Duodenal mucosa (tissue), 2 donors: ENCODE measurements around the gene TBL3.

ENCODE experiments used
- H3K27ac ChIP-seq: one replicate; pipeline ENCODE4 v1.7.0; 2013; ENCODE audit warnings: low read depth, low read length
- H3K27me3 ChIP-seq, 2 donors: one replicate each; pipeline ENCODE4 v1.7.0; 2013; ENCODE audit warnings: low read length in 2 of 2, control low read depth in 1 of 2; ENCODE audit not compliant: insufficient read depth in 2 of 2, control insufficient read depth in 1 of 2
- H3K36me3 ChIP-seq, 2 donors: one replicate each; pipeline ENCODE4 v1.7.0; 2013; ENCODE audit warnings: low read length in 2 of 2, control low read depth in 1 of 2; ENCODE audit not compliant: insufficient read depth in 2 of 2, control insufficient read depth in 1 of 2
- H3K4me1 ChIP-seq, 2 donors: one replicate each; pipeline ENCODE4 v1.7.0; 2013; ENCODE audit warnings: low read length in 2 of 2, control low read depth in 1 of 2; ENCODE audit not compliant: insufficient read depth in 2 of 2, control insufficient read depth in 1 of 2
- H3K4me3 ChIP-seq, 2 donors: one replicate each; pipeline ENCODE4 v1.7.0; 2013; ENCODE audit warnings: low read length in 2 of 2, low read depth in 1 of 2
- H3K9ac ChIP-seq, 2 donors: one replicate each; pipeline ENCODE4 v1.7.0; 2013; ENCODE audit warnings: low read length in 2 of 2, low read depth in 1 of 2
- H3K9me3 ChIP-seq, 2 donors: one replicate each; pipeline ENCODE4 v1.7.0; 2013; ENCODE audit warnings: low read length in 2 of 2, control low read depth in 1 of 2; ENCODE audit not compliant: control insufficient read depth in 1 of 2

TBL3 gene

DNA sequence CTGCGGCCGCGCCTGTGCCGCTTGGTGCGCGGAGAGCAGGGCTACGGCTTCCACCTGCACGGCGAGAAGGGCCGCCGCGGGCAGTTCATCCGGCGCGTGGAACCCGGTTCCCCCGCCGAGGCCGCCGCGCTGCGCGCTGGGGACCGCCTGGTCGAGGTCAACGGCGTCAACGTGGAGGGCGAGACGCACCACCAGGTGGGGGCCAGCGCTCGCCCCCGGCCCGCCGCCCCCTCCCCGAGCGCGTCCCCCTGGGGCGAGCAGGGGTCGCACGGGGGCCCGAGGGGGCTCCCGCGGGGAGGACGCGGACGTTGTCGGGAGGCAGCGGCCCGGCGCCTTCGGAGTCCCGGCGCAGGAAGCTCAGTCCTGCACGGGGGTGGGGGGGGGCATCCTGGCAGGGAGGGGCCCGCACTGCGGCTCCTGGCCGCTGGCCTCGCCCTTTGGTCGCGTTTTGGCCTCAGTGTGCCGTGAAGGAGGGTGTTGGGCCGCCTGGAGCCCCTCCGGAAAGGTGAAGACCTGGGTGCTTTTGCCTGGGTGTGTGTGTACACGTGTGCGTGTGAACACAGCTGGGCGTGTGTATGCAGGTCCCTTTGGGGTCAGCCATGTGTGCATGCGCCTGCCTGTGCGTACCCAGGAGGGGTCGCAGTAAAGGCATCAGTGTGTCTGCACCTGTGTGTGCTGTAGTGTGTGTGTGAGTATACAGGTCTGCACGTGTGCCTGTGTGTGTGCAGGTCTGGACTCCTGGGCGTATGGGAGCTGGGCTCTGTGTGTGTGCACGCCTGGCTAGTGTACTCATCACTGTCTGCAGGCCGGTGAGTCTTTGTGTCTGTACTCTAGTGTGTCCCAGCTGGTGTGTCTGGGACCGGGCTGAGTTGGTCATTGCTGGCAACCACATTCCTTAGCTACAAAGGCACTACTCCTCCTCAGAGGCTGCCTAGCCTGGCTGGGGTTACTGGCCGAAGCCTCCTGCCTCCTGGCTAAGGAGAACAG lies 55.5 kb downstream of the TBL3 start:
- Histone ChIP-seq H3K9me3 (no peaks in the 10 kb centered on the region), H3K27ac (no peak overlapping the region), H3K36me3 (no peaks in the 10 kb centered on the region), H3K4me3 (peak overlapping the region; percentile 42 to 80), H3K4me1 (peaks cover 10 to 34% of the 10 kb centered on the region in 2 donors), H3K27me3 (peaks cover 0 to 2% of the 10 kb centered on the region in 2 donors), H3K9ac (peak overlapping the region; percentile 18 to 43)

DNA sequence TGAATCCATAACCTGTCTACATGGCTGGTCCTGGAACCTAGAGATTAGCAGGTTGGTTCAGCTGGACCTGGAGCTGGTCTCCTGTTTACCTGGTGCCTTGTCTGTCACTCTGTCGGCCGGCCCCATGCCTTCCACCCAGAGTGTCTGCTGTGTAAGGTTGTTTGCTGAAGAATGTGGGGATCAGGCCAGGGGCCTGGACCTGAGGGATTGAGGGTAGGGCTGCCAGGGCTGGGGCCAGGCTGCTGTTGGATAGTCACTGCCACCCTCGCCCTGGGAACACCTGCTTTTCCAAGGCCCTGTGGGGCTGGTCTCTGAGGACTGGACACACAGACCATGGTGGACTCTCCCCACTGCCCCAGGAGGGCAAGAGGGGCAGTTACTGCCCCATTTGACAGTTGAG lies 56.3 kb downstream of the TBL3 start:
- Histone ChIP-seq H3K27ac (no peak overlapping the region), H3K4me1 (peaks cover 4 to 27% of the 10 kb centered on the region in 2 donors), H3K9ac (peak overlapping the region; percentile 10 to 43), H3K27me3 (no peaks in the 10 kb centered on the region), H3K9me3 (no peaks in the 10 kb centered on the region), H3K36me3 (no peaks in the 10 kb centered on the region), H3K4me3 (peak overlapping the region; percentile 42 to 80)

DNA sequence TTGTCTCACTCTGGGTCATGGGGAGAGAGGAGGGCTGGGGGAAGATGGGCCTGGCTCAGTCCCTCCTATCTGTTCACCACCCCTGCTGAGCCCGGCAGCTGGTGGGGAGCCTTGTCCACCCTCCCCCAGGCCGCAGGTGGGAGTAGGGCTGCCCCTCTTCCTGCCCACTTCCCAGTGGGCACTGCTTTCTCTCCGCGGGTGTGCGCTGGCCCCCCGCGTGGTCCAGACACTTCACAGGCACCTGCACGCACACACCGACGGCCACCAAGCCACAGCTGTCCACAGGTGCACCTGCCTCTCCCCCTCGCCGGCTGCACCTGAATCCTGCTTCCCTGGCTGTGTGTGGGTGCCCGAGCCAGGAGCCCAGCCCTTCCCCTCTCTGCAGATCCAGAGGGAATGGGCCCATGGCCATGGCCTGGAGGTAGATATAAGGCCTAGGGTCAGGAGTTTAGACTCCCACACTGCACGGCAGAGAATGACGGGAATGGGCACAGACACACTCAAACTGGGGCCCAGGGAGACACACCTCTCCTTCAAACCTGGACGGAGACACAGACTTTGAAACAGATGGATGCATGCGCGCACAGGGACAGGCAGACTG lies 56.9 kb downstream of the TBL3 start:
- Histone ChIP-seq H3K27me3 (no peaks in the 10 kb centered on the region), H3K4me1 (peaks cover 1 to 22% of the 10 kb centered on the region in 2 donors), H3K9ac (peak overlapping the region in 1 of 2 donors; percentile 10), H3K36me3 (no peaks in the 10 kb centered on the region), H3K27ac (no peak overlapping the region), H3K9me3 (no peaks in the 10 kb centered on the region), H3K4me3 (peak overlapping the region in 1 of 2 donors; percentile 80)

GRCh38 chr16:2029350-2029749 lies 57.5 kb downstream of the TBL3 start:
- Histone ChIP-seq H3K9me3 (no peaks in the 10 kb centered on the region), H3K36me3 (no peaks in the 10 kb centered on the region), H3K4me1 (peaks cover 4 to 17% of the 10 kb centered on the region in 2 donors), H3K27ac (no peak overlapping the region), H3K4me3 (no peak overlapping the region), H3K27me3 (no peaks in the 10 kb centered on the region), H3K9ac (no peak overlapping the region)

- no peak overlapping the region for H3K9ac ChIP-seq
- no peak overlapping the region for H3K27ac ChIP-seq
- no peak overlapping the region for H3K4me3 ChIP-seq
- no peaks in the 10 kb centered on the region for H3K9me3 ChIP-seq
- no peaks in the 10 kb centered on the region for H3K27me3 ChIP-seq
- H3K36me3 ChIP-seq = no peaks in the 10 kb centered on the region
- H3K4me1 ChIP-seq = peaks cover 4 to 22% of the 10 kb centered on the region in 2 donors
Measured at GRCh38 chr16:2030036-2030435, 58.2 kb downstream of the TBL3 start.

GRCh38 chr16:2031081-2031577 lies 59.3 kb downstream of the TBL3 start:
- Histone ChIP-seq H3K4me3 (no peak overlapping the region), H3K36me3 (no peaks in the 10 kb centered on the region), H3K9me3 (no peaks in the 10 kb centered on the region), H3K27ac (peak overlapping the region; percentile 10), H3K27me3 (no peaks in the 10 kb centered on the region), H3K9ac (no peak overlapping the region), H3K4me1 (peaks cover 4 to 28% of the 10 kb centered on the region in 2 donors)
